Activated naive CD4-positive, alpha-beta T cell treated with anti-CD3 and anti-CD28 coated beads, Interleukin-2, amount 50 U/mL, for 24 hours (primary cell): ENCODE measurements around the gene KCTD17.

Source experiments
- H3K27ac Mint-ChIP-seq: one replicate; pipeline ENCODE4 v1.8.0; 2021; ENCODE audit warnings: mild to moderate bottlenecking, mixed read lengths
- H3K27me3 Mint-ChIP-seq: one replicate; pipeline ENCODE4 v1.8.0; 2021; ENCODE audit warnings: mixed read lengths
- H3K36me3 Mint-ChIP-seq: one replicate; pipeline ENCODE4 v1.8.0; 2021; ENCODE audit warnings: mixed read lengths
- H3K4me1 Mint-ChIP-seq: one replicate; pipeline ENCODE4 v1.8.0; 2021; ENCODE audit warnings: mixed read lengths
- H3K4me3 Mint-ChIP-seq: one replicate; pipeline ENCODE4 v1.8.0; 2021; ENCODE audit warnings: mild to moderate bottlenecking, mixed read lengths
- H3K9me3 Mint-ChIP-seq: one replicate; pipeline ENCODE4 v1.8.0; 2021; ENCODE audit warnings: mixed read lengths

Gene KCTD17

GRCh38 chr22:37028692-37029674 lies 22.6 kb upstream of the KCTD17 start:
- H3K4me3 Mint-ChIP-seq, result no peak overlapping the region
- H3K27ac Mint-ChIP-seq, result no peak overlapping the region
- H3K36me3 Mint-ChIP-seq, result no peaks in the 10 kb centered on the region
- no peaks in the 10 kb centered on the region for H3K27me3 Mint-ChIP-seq
- H3K4me1 Mint-ChIP-seq, result no peaks in the 10 kb centered on the region
- no peaks in the 10 kb centered on the region for H3K9me3 Mint-ChIP-seq

GRCh38 chr22:37030560-37031281 lies 20.8 kb upstream of the KCTD17 start:
- Mint-ChIP-seq H3K27ac (no peak overlapping the region), H3K27me3 (no peaks in the 10 kb centered on the region), H3K36me3 (no peaks in the 10 kb centered on the region), H3K4me3 (no peak overlapping the region), H3K4me1 (no peaks in the 10 kb centered on the region), H3K9me3 (no peaks in the 10 kb centered on the region)

- H3K4me1 Mint-ChIP-seq, result no peaks in the 10 kb centered on the region
- H3K27me3 Mint-ChIP-seq, result peaks cover 2% of the 10 kb centered on the region
Measured at GRCh38 chr22:37032134-37032534, 19.4 kb upstream of the KCTD17 start.

GRCh38 chr22:37032535-37033460 lies 18.7 kb upstream of the KCTD17 start:
- peaks cover 5% of the 10 kb centered on the region for H3K27me3 Mint-ChIP-seq
- no peaks in the 10 kb centered on the region for H3K9me3 Mint-ChIP-seq
- H3K4me3 Mint-ChIP-seq, result no peak overlapping the region
- H3K27ac Mint-ChIP-seq, result no peak overlapping the region
- no peaks in the 10 kb centered on the region for H3K4me1 Mint-ChIP-seq
- H3K36me3 Mint-ChIP-seq, result no peaks in the 10 kb centered on the region

More at GRCh38 chr22:37032134-37032534, 19.4 kb upstream of the KCTD17 start:
- Mint-ChIP-seq H3K36me3 (no peaks in the 10 kb centered on the region), H3K9me3 (no peaks in the 10 kb centered on the region), H3K4me3 (no peak overlapping the region), H3K27ac (no peak overlapping the region)

GRCh38 chr22:37033605-37034430 lies 17.7 kb upstream of the KCTD17 start:
- Mint-ChIP-seq H3K36me3 (no peaks in the 10 kb centered on the region), H3K9me3 (no peaks in the 10 kb centered on the region), H3K27me3 (peaks cover 5% of the 10 kb centered on the region), H3K4me3 (no peak overlapping the region), H3K4me1 (no peaks in the 10 kb centered on the region), H3K27ac (no peak overlapping the region)

GRCh38 chr22:37036655-37037377 lies 14.7 kb upstream of the KCTD17 start:
- Mint-ChIP-seq H3K9me3 (no peaks in the 10 kb centered on the region), H3K27me3 (peaks cover 5% of the 10 kb centered on the region), H3K36me3 (no peaks in the 10 kb centered on the region), H3K27ac (no peak overlapping the region), H3K4me1 (no peaks in the 10 kb centered on the region), H3K4me3 (no peak overlapping the region)

GRCh38 chr22:37037669-37038068 lies 13.9 kb upstream of the KCTD17 start:
- Mint-ChIP-seq H3K36me3 (no peaks in the 10 kb centered on the region), H3K27ac (no peak overlapping the region), H3K9me3 (no peaks in the 10 kb centered on the region), H3K4me3 (no peak overlapping the region), H3K4me1 (no peaks in the 10 kb centered on the region), H3K27me3 (peaks cover 5% of the 10 kb centered on the region)

- Mint-ChIP-seq H3K4me1 (no peaks in the 10 kb centered on the region), H3K27me3 (peaks cover 5% of the 10 kb centered on the region), H3K4me3 (no peak overlapping the region), H3K9me3 (no peaks in the 10 kb centered on the region), H3K36me3 (no peaks in the 10 kb centered on the region), H3K27ac (no peak overlapping the region)
Measured at GRCh38 chr22:37039466-37039865, 12.1 kb upstream of the KCTD17 start.

GRCh38 chr22:37043209-37043827 lies 8.2 kb upstream of the KCTD17 start:
- H3K9me3 Mint-ChIP-seq, result no peaks in the 10 kb centered on the region
- no peaks in the 10 kb centered on the region for H3K27me3 Mint-ChIP-seq
- H3K4me3 Mint-ChIP-seq, result no peak overlapping the region
- no peak overlapping the region for H3K27ac Mint-ChIP-seq
- no peaks in the 10 kb centered on the region for H3K36me3 Mint-ChIP-seq
- H3K4me1 Mint-ChIP-seq, result peaks cover 6% of the 10 kb centered on the region

- Mint-ChIP-seq H3K9me3 (no peaks in the 10 kb centered on the region), H3K27me3 (no peaks in the 10 kb centered on the region), H3K27ac (no peak overlapping the region), H3K4me3 (no peak overlapping the region), H3K4me1 (peaks cover 6% of the 10 kb centered on the region), H3K36me3 (no peaks in the 10 kb centered on the region)
Measured at GRCh38 chr22:37043828-37044538, 7.6 kb upstream of the KCTD17 start.

GRCh38 chr22:37044634-37045625 lies 6.6 kb upstream of the KCTD17 start:
- Mint-ChIP-seq H3K27ac (no peak overlapping the region), H3K4me3 (no peak overlapping the region), H3K27me3 (no peaks in the 10 kb centered on the region), H3K36me3 (no peaks in the 10 kb centered on the region), H3K4me1 (peaks cover 6% of the 10 kb centered on the region), H3K9me3 (no peaks in the 10 kb centered on the region)

- H3K4me1 Mint-ChIP-seq, result peaks cover 6% of the 10 kb centered on the region
- no peak overlapping the region for H3K4me3 Mint-ChIP-seq
- H3K36me3 Mint-ChIP-seq, result no peaks in the 10 kb centered on the region
- no peaks in the 10 kb centered on the region for H3K27me3 Mint-ChIP-seq
- no peak overlapping the region for H3K27ac Mint-ChIP-seq
- H3K9me3 Mint-ChIP-seq, result no peaks in the 10 kb centered on the region
Measured at GRCh38 chr22:37045958-37046357, 5.6 kb upstream of the KCTD17 start.
